HepG2 (cell line): ENCODE data around the gene PRRC2A. TPM values are rescaled to one million over a fixed set of nuclear protein-coding genes. Genes with fewer than 3 reads are reported as not detected.

Experiments
- ATAC-seq: fragments of 200-7000 bp; cut with Tn5 transposase; 3 replicates; pipeline ENCODE4 v1.9.1; 2020; ENCODE audit warnings: mild to moderate bottlenecking, moderate library complexity
- BruUV-seq: library from RNA; stranded (reverse); fragments of 400-500 nt; replicated peaks from 2 replicates; lab custom pipeline; 2021; lab: Mats Ljungman, UMichigan
- CTCF ChIA-PET: fragments of 300-600 bp; formaldehyde crosslinking; extraction: SDS; loops from one replicate; lab custom pipeline; 2021; ENCODE audit warnings: low total read pairs, inconsistent platforms, low intra/inter-chr PET ratio; lab: Yijun Ruan, JAX
- POLR2A ChIA-PET: fragments of 350-600 bp; sonication (Branson Sonifier 250); formaldehyde crosslinking; loops from one replicate; lab custom pipeline; 2020; ENCODE audit warnings: antibody characterized with exemption, inconsistent platforms; lab: Yijun Ruan, JAX
- DNase-seq: peaks from one replicate; pipeline ENCODE4 v3.0.0-alpha.2; 2015; ENCODE audit warnings: low spot score
- FAIRE-seq: peaks from 3 replicates; lab custom pipeline; 2011; peaks lifted over from hg19 to GRCh38; lab: Jason Lieb, UNC
- H2AFZ ChIP-seq: one replicate; pipeline ENCODE4 v1.6.1; 2011; ENCODE audit warnings: low read length, inconsistent platforms
- H3K27ac ChIP-seq: fragments of 300-600 bp; 3 replicates; pipeline ENCODE4 v1.8.0; 2011; ENCODE audit warnings: mixed run types, mild to moderate bottlenecking, mixed read lengths, low read length, inconsistent platforms; ENCODE audit not compliant: insufficient read depth; ENCODE audit errors: extremely low read length
- H3K27me3 ChIP-seq, 2 experiments: fragments of 200-600 bp in 1 of 2; 2 replicates in 1 of 2; 3 replicates in 1 of 2; pipeline versions ENCODE4 v1.6.0 to v1.8.0; 2011; ENCODE audit warnings: low read length in 2 of 2, mild to moderate bottlenecking in 2 of 2, moderate library complexity in 2 of 2, inconsistent platforms in 1 of 2; ENCODE audit not compliant: insufficient read depth in 2 of 2, control insufficient read depth in 1 of 2
- H3K36me3 ChIP-seq, 2 experiments: fragments of 200-600 bp in 1 of 2; replicated peaks in 1 of 2; 2 replicates in 1 of 2; 3 replicates in 1 of 2; pipeline versions ENCODE4 v1.5.1 to v1.8.0; 2011; ENCODE audit warnings: low read length in 2 of 2, inconsistent platforms in 1 of 2; ENCODE audit not compliant: insufficient read depth in 2 of 2, control insufficient read depth in 1 of 2
- H3K4me1 ChIP-seq: 2 replicates; pipeline ENCODE4 v1.5.1; 2012; ENCODE audit warnings: low read length, inconsistent platforms; ENCODE audit not compliant: insufficient read depth
- H3K4me2 ChIP-seq: 2 replicates; pipeline ENCODE4 v1.6.0; 2011; ENCODE audit warnings: low read depth, low read length, inconsistent platforms
- H3K4me3 ChIP-seq, 3 experiments: fragments of 200-600 bp in 1 of 3; sonication (generic), shearing (Covaris generic) in 1 of 3; replicated peaks in 1 of 3; 2 replicates each; pipeline ENCODE4 v1.5.1; 2011 to 2016; ENCODE audit warnings: low read length in 3 of 3, inconsistent platforms in 2 of 3, low read depth in 2 of 3, mild to moderate bottlenecking in 2 of 3, control low read depth in 1 of 3, mixed read lengths in 1 of 3; ENCODE audit not compliant: insufficient read depth in 1 of 3
- H3K79me2 ChIP-seq: one replicate; pipeline ENCODE4 v1.6.1; 2011; ENCODE audit warnings: low read length, inconsistent platforms; ENCODE audit not compliant: insufficient read depth
- H3K9ac ChIP-seq: 2 replicates; pipeline ENCODE4 v1.6.0; 2011; ENCODE audit warnings: mild to moderate bottlenecking, low read depth, low read length, inconsistent platforms; ENCODE audit not compliant: insufficient read depth
- H3K9me3 ChIP-seq: 2 replicates; pipeline ENCODE4 v1.5.1; 2012; ENCODE audit warnings: mild to moderate bottlenecking, low read length
- H4K20me1 ChIP-seq: 2 replicates; pipeline ENCODE4 v1.6.0; 2011; ENCODE audit warnings: inconsistent platforms, mild to moderate bottlenecking, low read length, moderate library complexity; ENCODE audit not compliant: insufficient read depth
- ARNT2 ChIP-seq: sonication (generic); formaldehyde crosslinking; IDR thresholded peaks from 2 replicates; pipeline ENCODE4 v1.8.0; 2022; ENCODE audit warnings: mild to moderate bottlenecking, low read depth, missing genetic modification reagents, moderate library complexity
- MTF1 ChIP-seq: sonication (generic); formaldehyde crosslinking; IDR thresholded peaks from 2 replicates; pipeline ENCODE4 v1.5.0; 2020; ENCODE audit warnings: missing genetic modification reagents
- PCBP1 ChIP-seq: fragments of 200-400 bp; formaldehyde crosslinking; IDR thresholded peaks from 2 replicates; pipeline ENCODE4 v1.6.1; 2017; ENCODE audit warnings: mild to moderate bottlenecking, low read depth, low read length, borderline replicate concordance
- TGIF2 ChIP-seq: IDR thresholded peaks from 2 replicates; pipeline ENCODE4 v1.6.1; 2016; ENCODE audit warnings: control low read depth, missing compliant biosample characterization
- ZNF501 ChIP-seq: sonication (generic); formaldehyde crosslinking; IDR thresholded peaks from 2 replicates; pipeline ENCODE4 v1.5.1; 2020; ENCODE audit warnings: mild to moderate bottlenecking, moderate library complexity, missing genetic modification reagents
- whole genome bisulfite sequencing: methylation state at CpG from one replicate; pipeline ENCODE4 v1.1.6; 2017; ENCODE audit warnings: low lambda C conversion rate; 5-methylcytosine and 5-hydroxymethylcytosine counted together
- in situ Hi-C: cut with HindIII; loops from 2 replicates; pipeline ENCODE4 v1.10.0; 2017; ENCODE audit warnings: low pct_unique_long_range_greater_than_20kb; ENCODE audit not compliant: extremely low pct_ligation_motif_present
- intact Hi-C: fragments of 100-400 bp; cut with micrococcal nuclease; formaldehyde crosslinking; loops from one replicate; pipeline ENCODE4 v1.10.0; 2022; ENCODE audit not compliant: unreplicated experiment
- polyA plus RNA-seq, 8 experiments: library from polyadenylated mRNA; depleted of rRNA in 3 of 8; stranded (reverse) in 7 of 8; unstranded in 1 of 8; fragments of >200 nt; fragmentation: Illumina TruSeq in 4 of 8; extraction: Trizol in 4 of 8; gene quantifications; 2 replicates each; pipeline versions ENCODE4 v1.2.1 to v1.2.3, GENCODE V29; 2011 to 2016; ENCODE audit warnings: low read depth in 4 of 8, missing spikeins in 1 of 8, mixed read lengths in 1 of 8; ENCODE audit not compliant: insufficient read depth in 1 of 8
- total RNA-seq, 5 experiments: library from RNA; depleted of rRNA; stranded (reverse); fragments of >200 nt; fragmentation: Illumina TruSeq; extraction: Trizol; gene quantifications; 2 replicates each; pipeline ENCODE4 v1.2.3, GENCODE V29; 2016; ENCODE audit warnings: low read depth in 1 of 5
- TF ChIP-seq, protein P1 (sequence below): sonication (generic); formaldehyde crosslinking; conservative IDR thresholded peaks from 2 replicates; pipeline ENCODE4 v1.8.0; 2022; ENCODE audit warnings: low read depth, missing genetic modification reagents

The PRRC2A gene
- total and polyA plus RNA-seq, 2 of the 13 experiments (the other 11 are each of a cell fraction or from before 2014, with no cell fraction given): 38.9 to 47.4 TPM

- WGBS: 16% methylated on average over 19 of the region's 19 CpGs
- H2AFZ ChIP-seq: no peak within 1 kb of the TSS
- H3K4me3 ChIP-seq: no peak within 1 kb of the TSS
- peaks cover 20 to 92% of the 10 kb centered on the region in 2 experiments for H3K27me3 ChIP-seq
- no peak for ATAC-seq
- ChIA-PET CTCF (no interaction called here), POLR2A (interaction anchor here (0.9 to 1.9 kb wide), 3 partner anchors 28 to 34 kb away, joined by 3 to 8 read pairs (median 4); partner anchors contain the start of genes DDX39B and NFKBIL1)
- peaks cover 4% of the 10 kb centered on the region for H3K4me1 ChIP-seq
- no peak within 1 kb of the TSS for H3K27ac ChIP-seq
- no peak for DNase-seq
- FAIRE-seq: no peak
- no peaks in the 10 kb centered on the region for H3K9me3 ChIP-seq
- intact Hi-C loops: no loop called here
- H3K79me2 ChIP-seq: no peaks in the 10 kb centered on the region
- TF ChIP-seq MTF1 (CRISPR knock-in tag) (no peak), PCBP1 (no peak), ARNT2 (no peak), TGIF2 (CRISPR knock-in tag) (no peak), ZNF501 (0 out of 2 replicates have a peak, but pooled peaks have one; percentile 27)
- TF ChIP-seq, protein P1, sequence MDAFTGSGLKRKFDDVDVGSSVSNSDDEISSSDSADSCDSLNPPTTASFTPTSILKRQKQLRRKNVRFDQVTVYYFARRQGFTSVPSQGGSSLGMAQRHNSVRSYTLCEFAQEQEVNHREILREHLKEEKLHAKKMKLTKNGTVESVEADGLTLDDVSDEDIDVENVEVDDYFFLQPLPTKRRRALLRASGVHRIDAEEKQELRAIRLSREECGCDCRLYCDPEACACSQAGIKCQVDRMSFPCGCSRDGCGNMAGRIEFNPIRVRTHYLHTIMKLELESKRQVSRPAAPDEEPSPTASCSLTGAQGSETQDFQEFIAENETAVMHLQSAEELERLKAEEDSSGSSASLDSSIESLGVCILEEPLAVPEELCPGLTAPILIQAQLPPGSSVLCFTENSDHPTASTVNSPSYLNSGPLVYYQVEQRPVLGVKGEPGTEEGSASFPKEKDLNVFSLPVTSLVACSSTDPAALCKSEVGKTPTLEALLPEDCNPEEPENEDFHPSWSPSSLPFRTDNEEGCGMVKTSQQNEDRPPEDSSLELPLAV: no peak
- BruUV-seq: no TSS peak
- in situ Hi-C loops: no loop called here
- H3K9ac ChIP-seq: no peak within 1 kb of the TSS
- H4K20me1 ChIP-seq: no peaks in the 10 kb centered on the region
- peak within 1 kb of the TSS; percentile 9; the same call in 1 of the 2 replicates for H3K4me2 ChIP-seq
- H3K36me3 ChIP-seq: no peaks in the 10 kb centered on the region
Measured at GRCh38 chr6:31575335-31575901, 45.1 kb upstream of the PRRC2A start, which contains the start of gene TNF. TSS of gene TNF (plus strand) at chr6:31575565. CDS start at chr6:31575742, 177 bp downstream.
